ENCODE results near the gene GPR32.
"Not testable (repeated sequence)": the region's sequence is repeated elsewhere in the genome, so short reads cannot be mapped to it uniquely, and the experiment has no call there.

DNA sequence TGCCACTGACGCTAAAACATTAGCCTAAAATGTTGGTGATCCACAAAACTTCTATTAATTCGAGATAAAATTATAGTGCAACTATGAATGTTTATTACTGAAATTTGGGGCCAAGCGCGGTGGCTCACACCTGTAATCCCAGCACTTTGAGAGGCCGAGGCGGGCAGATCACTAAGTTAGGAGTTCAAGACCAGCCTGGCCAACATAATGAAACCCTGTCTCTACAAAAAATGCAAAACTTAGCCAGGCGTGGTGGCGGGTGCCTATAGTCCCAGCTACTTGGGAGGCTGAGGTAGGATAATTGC lies 13.5 kb downstream of the GPR32 start:
- TF ChIP-seq, protein P1, sequence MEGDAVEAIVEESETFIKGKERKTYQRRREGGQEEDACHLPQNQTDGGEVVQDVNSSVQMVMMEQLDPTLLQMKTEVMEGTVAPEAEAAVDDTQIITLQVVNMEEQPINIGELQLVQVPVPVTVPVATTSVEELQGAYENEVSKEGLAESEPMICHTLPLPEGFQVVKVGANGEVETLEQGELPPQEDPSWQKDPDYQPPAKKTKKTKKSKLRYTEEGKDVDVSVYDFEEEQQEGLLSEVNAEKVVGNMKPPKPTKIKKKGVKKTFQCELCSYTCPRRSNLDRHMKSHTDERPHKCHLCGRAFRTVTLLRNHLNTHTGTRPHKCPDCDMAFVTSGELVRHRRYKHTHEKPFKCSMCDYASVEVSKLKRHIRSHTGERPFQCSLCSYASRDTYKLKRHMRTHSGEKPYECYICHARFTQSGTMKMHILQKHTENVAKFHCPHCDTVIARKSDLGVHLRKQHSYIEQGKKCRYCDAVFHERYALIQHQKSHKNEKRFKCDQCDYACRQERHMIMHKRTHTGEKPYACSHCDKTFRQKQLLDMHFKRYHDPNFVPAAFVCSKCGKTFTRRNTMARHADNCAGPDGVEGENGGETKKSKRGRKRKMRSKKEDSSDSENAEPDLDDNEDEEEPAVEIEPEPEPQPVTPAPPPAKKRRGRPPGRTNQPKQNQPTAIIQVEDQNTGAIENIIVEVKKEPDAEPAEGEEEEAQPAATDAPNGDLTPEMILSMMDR (IDR thresholded peaks at IDR 0.05; ENCODE audit: insufficient read depth, low read length, poor library complexity, severe bottlenecking): not testable (repeated sequence)
- not testable (repeated sequence) for TF ChIP-seq EZH2phosphoT487 (conservative IDR thresholded peaks at IDR 0.05; ENCODE audit: low read length)
